Kasumi-1 (cell line): ENCODE data around the gene HINT3.
"Not testable (repeated sequence)": the region's sequence is repeated elsewhere in the genome, so short reads cannot be mapped to it uniquely, and the experiment has no call there.

Experiments used
- DNase-seq, 2 experiments: peaks; one replicate each; lab custom pipeline; 2025; lab: John Stamatoyannopoulos, UW

The HINT3 gene

GRCh38 chr6:126002755-126003679 is 46.4 kb downstream of the HINT3 start:
- no peak for DNase-seq

DNA sequence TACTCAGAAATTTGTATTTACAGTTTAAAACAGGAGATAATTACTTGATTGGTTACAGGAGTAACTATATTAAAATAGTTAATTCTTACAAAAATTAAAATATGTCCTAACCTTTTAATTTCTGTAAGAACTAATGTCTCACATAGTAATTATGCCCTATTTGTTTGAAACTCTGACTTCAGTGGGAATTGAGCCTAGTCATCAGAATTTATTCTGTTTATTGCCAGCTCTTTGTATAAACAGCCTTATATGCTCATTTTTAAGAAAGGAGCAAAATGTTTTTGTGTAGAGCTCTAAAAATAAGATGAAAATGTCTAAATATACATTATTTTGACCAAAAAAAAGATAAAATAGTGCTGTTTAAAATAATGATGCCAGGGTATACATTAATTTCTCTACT is 51.2 kb downstream of the HINT3 start:
- no peak for DNase-seq

DNA sequence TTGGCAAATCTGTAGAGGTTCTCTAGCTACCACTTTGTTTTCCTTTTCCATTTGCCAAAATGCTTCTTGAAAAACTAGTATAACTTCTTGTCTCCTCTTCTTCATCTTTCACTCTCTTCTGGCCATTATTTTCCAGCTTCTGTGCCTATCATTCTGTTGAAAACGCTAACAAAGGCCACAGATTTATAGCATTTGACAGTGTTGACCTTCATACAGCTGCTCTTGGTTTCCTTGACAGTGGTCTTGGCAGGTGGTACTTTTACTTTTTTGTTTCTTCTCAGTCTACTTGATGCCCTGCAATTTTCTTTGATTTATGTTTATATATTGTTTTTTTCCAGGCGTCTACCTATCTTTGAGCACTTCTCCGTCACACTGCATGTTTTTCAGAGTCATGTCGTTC is 53.5 kb downstream of the HINT3 start:
- no peak for DNase-seq

- no peak for DNase-seq
These were observed 59.3 kb downstream of the HINT3 start for GRCh38 chr6:126015863-126016262.

DNA sequence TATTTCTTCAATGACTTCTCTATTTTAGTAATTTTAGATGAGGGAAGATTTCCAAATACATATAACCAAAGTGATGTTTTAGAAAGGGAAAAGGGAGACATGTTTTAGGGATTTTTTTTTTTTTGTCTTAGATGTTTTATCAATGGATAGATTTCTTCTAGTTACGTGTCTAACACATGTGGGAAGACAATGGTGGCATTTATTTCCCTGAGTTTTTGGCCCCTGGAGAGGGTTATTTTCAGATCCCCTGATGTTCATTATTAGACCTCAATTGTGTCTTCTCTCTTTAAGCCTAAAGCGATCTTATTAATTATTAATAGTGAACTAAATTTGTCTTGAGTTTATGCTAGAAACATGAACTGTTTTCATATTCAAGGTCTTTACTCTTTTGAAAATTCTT is 60.0 kb downstream of the HINT3 start:
- DNase-seq, result no peak

- DNase-seq, result no peak
These were observed 61.1 kb downstream of the HINT3 start for GRCh38 chr6:126017668-126018067.

DNA sequence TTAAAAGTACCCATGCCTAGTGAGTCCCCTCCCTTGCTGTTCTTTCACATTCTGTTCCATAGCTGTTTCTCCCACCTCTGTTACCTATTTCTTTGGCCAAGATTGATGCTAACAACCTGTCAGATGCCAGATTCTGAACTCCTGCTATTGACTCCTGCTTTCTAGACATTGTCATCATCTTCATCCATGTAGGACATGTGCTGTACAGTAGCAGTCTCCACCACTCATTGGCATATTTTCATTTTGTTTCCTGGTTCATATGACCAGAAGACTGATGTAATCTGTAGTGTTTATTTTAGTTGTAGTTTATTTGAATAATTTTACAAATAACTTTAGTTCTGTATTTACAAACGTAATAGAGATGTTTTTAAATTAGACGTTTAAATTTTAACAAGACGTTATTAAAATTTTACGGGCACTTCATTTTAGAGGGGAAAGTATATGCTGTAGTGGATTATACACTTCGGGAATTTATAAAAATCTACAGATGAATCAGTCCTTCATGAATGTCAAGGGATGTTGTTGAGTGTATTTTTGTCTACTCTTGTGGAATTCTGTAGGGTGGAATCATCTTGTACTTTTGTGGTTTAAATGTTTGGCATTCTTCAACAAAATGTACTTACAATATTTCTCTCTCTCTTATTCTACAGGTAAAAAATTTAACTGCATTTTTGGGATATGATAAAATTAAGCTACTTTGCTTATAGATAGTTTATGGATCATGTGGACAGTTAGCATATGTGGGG is 63.9 kb downstream of the HINT3 start:
- DNase-seq, result no peak

- not testable (repeated sequence) for DNase-seq
These were observed 66.9 kb downstream of the HINT3 start for GRCh38 chr6:126023474-126023873.

GRCh38 chr6:126026001-126026400 is 69.4 kb downstream of the HINT3 start:
- DNase-seq, result no peak

DNA sequence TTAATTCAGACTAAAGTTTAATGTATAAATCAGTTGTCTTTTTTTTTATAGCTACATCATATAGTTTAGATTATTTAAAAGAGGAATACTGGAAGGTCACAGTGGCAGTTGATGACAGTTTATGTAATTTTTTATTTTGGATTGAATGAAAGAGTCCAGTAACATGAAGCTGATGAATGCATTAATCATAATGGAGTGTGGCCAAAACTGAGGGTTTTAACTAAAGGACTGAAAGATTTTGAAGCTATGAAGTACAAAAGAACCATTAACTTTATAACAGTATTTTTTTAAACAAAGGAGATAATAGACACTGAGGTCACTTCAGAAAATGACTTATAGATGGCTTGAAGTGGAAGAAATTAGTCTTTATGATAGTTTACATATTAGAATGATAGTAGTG is 71.0 kb downstream of the HINT3 start:
- no peak for DNase-seq
